IMR-90 (cell line): ENCODE data around the gene LETM1. TPM values are rescaled to one million over a fixed set of nuclear protein-coding genes. Genes with fewer than 3 reads are reported as not detected.

Experiments used
- ATAC-seq: fragments of 200-7000 bp; cut with Tn5 transposase; 2 replicates; pipeline ENCODE4 v1.9.1; 2020; ENCODE audit warnings: low read depth, mild to moderate bottlenecking, moderate library complexity
- BruUV-seq: library from RNA; stranded (reverse); fragments of 400-500 nt; replicated peaks from 2 replicates; lab custom pipeline; 2021; lab: Mats Ljungman, UMichigan
- CTCF ChIA-PET: fragments of 300-600 bp; formaldehyde crosslinking; extraction: SDS; loops from one replicate; lab custom pipeline; 2021; ENCODE audit warnings: antibody characterized with exemption; lab: Yijun Ruan, JAX
- POLR2A ChIA-PET: fragments of 300-600 bp; sonication (Branson Sonifier 250); formaldehyde crosslinking; loops from one replicate; lab custom pipeline; 2022; ENCODE audit warnings: antibody characterized with exemption; ENCODE audit not compliant: unreplicated experiment; lab: Charles Lee
- DNase-seq: peaks from one replicate; pipeline ENCODE4 v3.0.0; 2013
- H2AFZ ChIP-seq: replicated peaks from 2 replicates; pipeline ENCODE3; 2013; ENCODE audit warnings: low read length, mild to moderate bottlenecking; ENCODE audit not compliant: poor library complexity
- H2AK5ac ChIP-seq: 2 replicates; pipeline ENCODE4 v1.6.1; 2013; ENCODE audit warnings: low read depth, low read length, inconsistent platforms
- H2AK9ac ChIP-seq: replicated peaks from 2 replicates; pipeline ENCODE3; 2013; ENCODE audit warnings: mild to moderate bottlenecking, low read depth, low read length, moderate library complexity; ENCODE audit not compliant: poor library complexity
- H2BK120ac ChIP-seq: 2 replicates; pipeline ENCODE4 v1.6.1; 2013; ENCODE audit warnings: low read depth, low read length, inconsistent platforms
- H2BK15ac ChIP-seq: 3 replicates; pipeline ENCODE4 v1.6.1; 2013; ENCODE audit warnings: low read depth, low read length, inconsistent platforms
- H2BK20ac ChIP-seq: 2 replicates; pipeline ENCODE4 v1.6.1; 2013; ENCODE audit warnings: low read depth, mild to moderate bottlenecking, inconsistent platforms, low read length, moderate library complexity
- H2BK5ac ChIP-seq: 2 replicates; pipeline ENCODE4 v1.6.1; 2013; ENCODE audit warnings: mild to moderate bottlenecking, low read depth, low read length, inconsistent platforms; ENCODE audit not compliant: poor library complexity, severe bottlenecking
- H3K14ac ChIP-seq: replicated peaks from 2 replicates; pipeline ENCODE4 v1.6.1; 2013; ENCODE audit warnings: low read depth, low read length, inconsistent platforms
- H3K18ac ChIP-seq: 2 replicates; pipeline ENCODE4 v1.6.1; 2013; ENCODE audit warnings: low read depth, low read length, control low read depth
- H3K23ac ChIP-seq: 2 replicates; pipeline ENCODE4 v1.6.1; 2013; ENCODE audit warnings: low read depth, low read length, inconsistent platforms
- H3K27ac ChIP-seq: 2 replicates; pipeline ENCODE4 v1.5.1; 2013; ENCODE audit warnings: mild to moderate bottlenecking, control low read depth, low read length; ENCODE audit not compliant: insufficient read depth
- H3K27me3 ChIP-seq: 2 replicates; pipeline ENCODE4 v1.6.1; 2013; ENCODE audit warnings: low read length; ENCODE audit not compliant: control insufficient read depth, insufficient read depth
- H3K36me3 ChIP-seq: 2 replicates; pipeline ENCODE4 v1.6.1; 2013; ENCODE audit warnings: low read length, mixed read lengths; ENCODE audit not compliant: control insufficient read depth, insufficient read depth
- H3K4ac ChIP-seq: 2 replicates; pipeline ENCODE4 v1.6.1; 2013; ENCODE audit warnings: low read depth, low read length, inconsistent platforms
- H3K4me1 ChIP-seq: 2 replicates; pipeline ENCODE4 v1.6.1; 2013; ENCODE audit warnings: low read length, mixed read lengths; ENCODE audit not compliant: control insufficient read depth, insufficient read depth
- H3K4me2 ChIP-seq: 2 replicates; pipeline ENCODE4 v1.6.1; 2013; ENCODE audit warnings: low read depth, mild to moderate bottlenecking, control low read depth, low read length, moderate library complexity
- H3K4me3 ChIP-seq: 2 replicates; pipeline ENCODE4 v1.5.1; 2013; ENCODE audit warnings: low read depth, mild to moderate bottlenecking, control low read depth, low read length, moderate library complexity; ENCODE audit not compliant: insufficient read depth
- H3K56ac ChIP-seq: 2 replicates; pipeline ENCODE4 v1.6.1; 2013; ENCODE audit warnings: low read length, inconsistent platforms; ENCODE audit not compliant: insufficient read depth; ENCODE audit errors: extremely low read depth
- H3K79me1 ChIP-seq, 2 experiments: 2 replicates each; pipeline ENCODE4 v1.6.1; 2013; ENCODE audit warnings: low read length in 2 of 2, inconsistent platforms in 1 of 2, low read depth in 1 of 2
- H3K9ac ChIP-seq: 2 replicates; pipeline ENCODE4 v1.6.1; 2013; ENCODE audit warnings: low read depth, low read length, control low read depth
- H3K9me1 ChIP-seq: 2 replicates; pipeline ENCODE4 v1.6.1; 2013; ENCODE audit warnings: low read length, inconsistent platforms; ENCODE audit not compliant: insufficient read depth
- H3K9me3 ChIP-seq: 2 replicates; pipeline ENCODE4 v1.6.1; 2013; ENCODE audit warnings: low read length; ENCODE audit not compliant: control insufficient read depth, insufficient read depth
- H4K20me1 ChIP-seq: 2 replicates; pipeline ENCODE4 v1.6.1; 2013; ENCODE audit warnings: low read length, inconsistent platforms; ENCODE audit not compliant: insufficient read depth
- H4K5ac ChIP-seq: 2 replicates; pipeline ENCODE4 v1.6.1; 2013; ENCODE audit warnings: mild to moderate bottlenecking, low read depth, low read length, control low read depth
- H4K8ac ChIP-seq, 2 experiments: 2 replicates each; pipeline ENCODE4 v1.6.1; 2013; ENCODE audit warnings: low read depth in 2 of 2, low read length in 2 of 2, control low read depth in 1 of 2, inconsistent platforms in 1 of 2
- H4K91ac ChIP-seq: 2 replicates; pipeline ENCODE4 v1.6.1; 2013; ENCODE audit warnings: low read depth, low read length, inconsistent platforms; ENCODE audit not compliant: insufficient read depth
- CEBPB ChIP-seq: IDR thresholded peaks from 2 replicates; pipeline ENCODE4 v1.6.1; 2012; ENCODE audit warnings: low read depth, low read length, improper control_type of control experiment
- CHD1 ChIP-seq: IDR thresholded peaks from 2 replicates; pipeline ENCODE4 v1.6.1; 2012; ENCODE audit warnings: low read depth, low read length, improper control_type of control experiment
- FOS ChIP-seq: fragments of 150-350 bp; IDR thresholded peaks from 2 replicates; pipeline ENCODE4 v1.6.1; 2016; ENCODE audit warnings: low read depth, low read length
- MAZ ChIP-seq: IDR thresholded peaks from 2 replicates; pipeline ENCODE4 v1.6.1; 2012; ENCODE audit warnings: low read depth, mild to moderate bottlenecking, low read length, improper control_type of control experiment, moderate library complexity, borderline replicate concordance
- RFX5 ChIP-seq: IDR thresholded peaks from 2 replicates; pipeline ENCODE4 v1.8.0; 2012; ENCODE audit warnings: low read depth, mild to moderate bottlenecking, low read length, moderate library complexity
- USF2 ChIP-seq: fragments of 150-350 bp; IDR thresholded peaks from 2 replicates; pipeline ENCODE4 v1.6.1; 2017; ENCODE audit warnings: mild to moderate bottlenecking, antibody characterized with exemption, low read length, low read depth
- whole genome bisulfite sequencing, 2 experiments: methylation state at CpG; one replicate each; pipeline versions ENCODE4 v1.1.5 to v1.1.7; 2013; ENCODE audit warnings: missing lambda C conversion rate in 2 of 2; ENCODE audit not compliant: insufficient read length in 1 of 2; ENCODE audit errors: extremely low coverage in 2 of 2; 5-methylcytosine and 5-hydroxymethylcytosine counted together
- dilution Hi-C: fragments of 300-500 bp; cut with HindIII; formaldehyde crosslinking; loops from one replicate; pipeline ENCODE4 v1.14.3; 2018; ENCODE audit warnings: low sequenced_read_pairs; ENCODE audit not compliant: unreplicated experiment
- in situ Hi-C: fragments of 300-500 bp; cut with MboI; formaldehyde crosslinking; loops from 3 replicates; pipeline ENCODE4 v1.14.3; 2019; ENCODE audit warnings: low sequenced_read_pairs, inconsistent platforms, mixed read lengths
- intact Hi-C: fragments of 100-400 bp; cut with micrococcal nuclease; formaldehyde crosslinking; loops from 2 replicates; pipeline ENCODE4 v1.10.0; 2022
- polyA plus RNA-seq, 3 experiments: library from polyadenylated mRNA; depleted of rRNA; stranded (reverse); fragments of >200 nt; gene quantifications; 2 replicates each; pipeline ENCODE4 v1.2.3, GENCODE V29; 2012; ENCODE audit warnings: low replicate concordance in 1 of 3
- total RNA-seq: library from RNA; depleted of rRNA; stranded (reverse); fragments of >200 nt; gene quantifications from 2 replicates; pipeline ENCODE4 v1.2.3, GENCODE V29; 2012

Gene LETM1
- total and polyA plus RNA-seq, 2 of the 4 experiments (the other 2 are of a cell fraction), result 25.0 to 49.3 TPM

DNA sequence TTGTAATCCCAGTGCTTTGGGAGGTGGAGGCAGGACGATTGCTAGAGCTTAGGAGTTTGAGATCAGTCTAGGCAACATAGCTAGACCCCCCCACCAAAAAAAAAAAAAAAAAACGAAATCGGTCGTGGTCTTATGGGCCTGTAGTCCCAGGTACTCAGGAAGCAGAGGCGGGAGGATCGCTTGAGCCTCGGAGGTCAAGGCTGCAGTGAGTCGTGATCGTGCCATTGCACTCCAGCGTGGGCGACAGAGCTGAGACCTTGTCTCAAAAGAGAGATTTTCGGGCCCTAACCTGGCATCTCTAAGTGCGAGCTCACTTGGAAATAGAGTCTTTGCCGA, 7.0 kb upstream of the LETM1 start:
- Histone ChIP-seq H2BK15ac (no peak overlapping the region), H3K4ac (no peak overlapping the region), H3K9me1 (no peaks in the 10 kb centered on the region; the same call in 1 of the 2 replicates), H2AK9ac (no peak overlapping the region), H3K36me3 (no peaks in the 10 kb centered on the region), H3K56ac (no peak overlapping the region), H3K4me2 (no peak overlapping the region), H2AK5ac (no peak overlapping the region; the same call in 1 of the 2 replicates), H3K27ac (no peak overlapping the region), H4K5ac (no peak overlapping the region), H4K91ac (no peak overlapping the region), H2BK120ac (no peak overlapping the region), H3K23ac (no peak overlapping the region), H4K20me1 (no peaks in the 10 kb centered on the region), H3K18ac (no peak overlapping the region), H3K4me1 (no peaks in the 10 kb centered on the region), H3K4me3 (no peak overlapping the region), H3K14ac (no peak overlapping the region), H3K27me3 (peaks cover 2% of the 10 kb centered on the region; the same call in 1 of the 2 replicates), H3K9ac (no peak overlapping the region), H2BK20ac (no peak overlapping the region), H3K9me3 (no peaks in the 10 kb centered on the region), H2AFZ (no peak overlapping the region), H2BK5ac (no peak overlapping the region), H3K79me1 (peaks cover 3 to 5% of the 10 kb centered on the region in 2 experiments; a peak in 3 of 4 replicates), H4K8ac (no peak overlapping the region)
- ATAC-seq, result no peak
- intact Hi-C loops (no loop called here), dilution Hi-C loops (no loop called here), in situ Hi-C loops (no loop called here)
- 82% methylated on average over 9 of the region's 14 CpGs; no CpG with 5 or more reads in 1 of the 2 experiments for WGBS, 2 experiments
- no peak for DNase-seq
- no TSS peak for BruUV-seq
- ChIA-PET POLR2A (no interaction called here), CTCF (no interaction called here)
- TF ChIP-seq MAZ (no peak), RFX5 (no peak), FOS (no peak), CHD1 (no peak), USF2 (no peak), CEBPB (no peak)
